Stomach (tissue), 9 donors: ENCODE results near the gene FGF12. TPM values are rescaled to one million over a fixed set of nuclear protein-coding genes. Genes with fewer than 3 reads are reported as not detected.

Source experiments
- DNase-seq, 2 donors: peaks; one replicate each; pipeline versions ENCODE4 v3.0.0 to v3.0.0-alpha.2; 2013 to 2019
- H3K27ac ChIP-seq, 5 donors: fragments of 200-600 bp in 4 of 5; sonication (generic) in 4 of 5; one replicate each; pipeline ENCODE4 v1.5.1; 2013 to 2019; ENCODE audit warnings: mild to moderate bottlenecking in 1 of 5, moderate library complexity in 1 of 5
- H3K27me3 ChIP-seq, 3 donors: fragments of 200-600 bp; sonication (generic); one replicate each; pipeline ENCODE4 v1.5.1; 2017 to 2019; ENCODE audit warnings: mixed run types in 1 of 3
- H3K36me3 ChIP-seq, 4 donors: fragments of 200-600 bp; sonication (generic); 1 replicate in 3 of 4; 2 replicates in 1 of 4; pipeline ENCODE4 v1.5.1; 2016 to 2019
- H3K4me1 ChIP-seq, 4 donors: fragments of 200-600 bp; sonication (generic); one replicate each; pipeline ENCODE4 v1.5.1; 2016 to 2019
- H3K4me3 ChIP-seq, 4 donors: fragments of 200-600 bp; sonication (generic) in 3 of 4; one replicate each; pipeline ENCODE4 v1.5.1; 2016 to 2019; ENCODE audit warnings: mild to moderate bottlenecking in 1 of 4
- H3K9me3 ChIP-seq, 4 donors: fragments of 200-600 bp; sonication (generic); one replicate each; pipeline ENCODE4 v1.5.1; 2016 to 2019
- CTCF ChIP-seq, 7 experiments: fragments of 450-650 bp in 4 of 7; fragments of 200-600 bp in 3 of 7; sonication (generic) in 3 of 7; IDR thresholded peaks; one replicate each; pipeline ENCODE4 v1.5.1; 2016 to 2019; ENCODE audit warnings: antibody characterized with exemption in 7 of 7, control low read depth in 2 of 7, mild to moderate bottlenecking in 1 of 7
- EP300 ChIP-seq: sonication (generic); formaldehyde crosslinking; IDR thresholded peaks from one replicate; pipeline ENCODE4 v1.6.1; 2017; ENCODE audit warnings: antibody characterized with exemption
- POLR2A ChIP-seq, 4 donors: fragments of 450-650 bp; IDR thresholded peaks; one replicate each; pipeline ENCODE4 v1.6.1; 2016; ENCODE audit warnings: antibody characterized with exemption in 4 of 4, control low read depth in 2 of 4, mild to moderate bottlenecking in 1 of 4, moderate library complexity in 1 of 4
- POLR2AphosphoS5 ChIP-seq, 3 donors: sonication (generic); formaldehyde crosslinking; IDR thresholded peaks; one replicate each; pipeline ENCODE4 v1.6.1; 2016; ENCODE audit warnings: antibody characterized with exemption in 3 of 3
- WGBS, 5 donors: extraction: QIAGEN DNeasy Blood & Tissue Kit in 3 of 5; methylation state at CpG; one replicate each; pipeline versions ENCODE4 v1.1.5 to v1.1.7; 2013 to 2018; 5-methylcytosine and 5-hydroxymethylcytosine counted together
- intact Hi-C: fragments of 100-400 bp; cut with DNase I; formaldehyde crosslinking; loops from one replicate; pipeline ENCODE4 v1.15.1; 2023; ENCODE audit warnings: low total_unique reads
- polyA plus RNA-seq, 3 donors: library from polyadenylated mRNA; stranded (reverse); fragments of 200-250 nt; gene quantifications; one replicate each; pipeline ENCODE4 v1.2.3, GENCODE V29; 2013
- total RNA-seq, 5 donors: library from RNA; depleted of rRNA; stranded (reverse); fragments of >200 nt; gene quantifications; one replicate each; pipeline versions ENCODE4 v1.1.0 to v1.2.3, GENCODE V29; 2014 to 2016
- donor health status: healthy with polysubstance abuse.
- donor health status: Bipolar disorder and iron deficiency.
- donor health status: healthy.

FGF12 gene
- total and polyA plus RNA-seq, 8 donors: 0.45 to 5.0 (median 0.88) TPM; not detected in 1

- Histone ChIP-seq H3K27ac (no peak overlapping the region), H3K27me3 (no peaks in the 10 kb centered on the region), H3K36me3 (no peaks in the 10 kb centered on the region), H3K4me1 (no peaks in the 10 kb centered on the region), H3K4me3 (peak overlapping the region in 1 of 4 donors; percentile 23), H3K9me3 (no peaks in the 10 kb centered on the region)
- no peak for TF ChIP-seq EP300
- TF ChIP-seq POLR2AphosphoS5 (IDR thresholded peaks at IDR 0.05): no peak
- TF ChIP-seq CTCF (IDR thresholded peaks at IDR 0.05): no peak
- TF ChIP-seq POLR2A (IDR thresholded peaks at IDR 0.05): no peak
- WGBS, 5 donors: 62 to 71% (median 66%) methylated on average over 6 of the region's 6 CpGs
- DNase-seq: no peak
- intact Hi-C loops: no loop called here
Measured at GRCh38 chr3:192332386-192333291, 394.7 kb downstream of the FGF12 start.

GRCh38 chr3:192331749-192332385 lies 395.5 kb downstream of the FGF12 start:
- H3K27ac ChIP-seq: no peak overlapping the region
- TF ChIP-seq POLR2A (IDR thresholded peaks at IDR 0.05) (no peak), EP300 (no peak), CTCF (IDR thresholded peaks at IDR 0.05) (no peak), POLR2AphosphoS5 (IDR thresholded peaks at IDR 0.05) (no peak)
- WGBS, 5 donors: 51 to 62% (median 54%) methylated on average over 3 of the region's 3 CpGs
- H3K9me3 ChIP-seq: no peaks in the 10 kb centered on the region
- no peaks in the 10 kb centered on the region for H3K27me3 ChIP-seq
- no peaks in the 10 kb centered on the region for H3K36me3 ChIP-seq
- H3K4me3 ChIP-seq: peak overlapping the region in 2 of 4 donors; percentile 15 to 23
- H3K4me1 ChIP-seq: no peaks in the 10 kb centered on the region
- intact Hi-C loops: no loop called here
- DNase-seq: no peak

- no peaks in the 10 kb centered on the region for H3K9me3 ChIP-seq
- no peak overlapping the region for H3K4me3 ChIP-seq
- no peaks in the 10 kb centered on the region for H3K36me3 ChIP-seq
- no peaks in the 10 kb centered on the region for H3K4me1 ChIP-seq
- 61 to 91% (median 85%) methylated on average over 2 of the region's 2 CpGs for WGBS, 5 donors
- no peak for DNase-seq
- intact Hi-C loops: no loop called here
- H3K27me3 ChIP-seq: no peaks in the 10 kb centered on the region
- TF ChIP-seq POLR2AphosphoS5 (IDR thresholded peaks at IDR 0.05) (no peak), POLR2A (IDR thresholded peaks at IDR 0.05) (no peak), EP300 (no peak), CTCF (IDR thresholded peaks at IDR 0.05) (no peak)
- no peak overlapping the region for H3K27ac ChIP-seq
Measured at GRCh38 chr3:192326656-192327055, 400.7 kb downstream of the FGF12 start.

GRCh38 chr3:192317564-192317963 lies 409.8 kb downstream of the FGF12 start:
- Histone ChIP-seq H3K9me3 (no peaks in the 10 kb centered on the region), H3K27ac (no peak overlapping the region), H3K27me3 (no peaks in the 10 kb centered on the region), H3K36me3 (no peaks in the 10 kb centered on the region), H3K4me3 (no peak overlapping the region), H3K4me1 (no peaks in the 10 kb centered on the region)
- DNase-seq: no peak
- 71 to 93% (median 91%) methylated on average over 2 of the region's 2 CpGs for WGBS, 5 donors
- TF ChIP-seq CTCF (IDR thresholded peaks at IDR 0.05) (no peak), POLR2A (IDR thresholded peaks at IDR 0.05) (no peak), POLR2AphosphoS5 (IDR thresholded peaks at IDR 0.05) (no peak), EP300 (no peak)
- intact Hi-C loops: no loop called here
